H1 (cell line): Measurements from ENCODE around the gene NUDCD2. TPM values are rescaled to one million over a fixed set of nuclear protein-coding genes. Genes with fewer than 3 reads are reported as not detected.

ENCODE experiments used
- BACH1 ChIP-seq: IDR thresholded peaks from 2 replicates; pipeline ENCODE4 v1.6.1; 2012; ENCODE audit warnings: low read length, improper control_type of control experiment
- BRCA1 ChIP-seq: IDR thresholded peaks from 2 replicates; pipeline ENCODE4 v1.6.1; 2012; ENCODE audit warnings: low read depth, low read length, improper control_type of control experiment
- EZH2 ChIP-seq: fragments of 200-600 bp; sonication (generic); IDR thresholded peaks from 2 replicates; pipeline ENCODE4 v1.7.1; 2012; ENCODE audit warnings: low read depth, mild to moderate bottlenecking, moderate library complexity, low read length, inconsistent platforms; ENCODE audit not compliant: severe bottlenecking
- HDAC2 ChIP-seq, 2 experiments: fragments of 300-600 bp in 1 of 2; sonication (generic) in 1 of 2; IDR thresholded peaks; 2 replicates each; pipeline ENCODE4 v1.6.1; 2011 to 2012; ENCODE audit warnings: low read depth in 2 of 2, low read length in 2 of 2, mild to moderate bottlenecking in 2 of 2, moderate library complexity in 2 of 2, borderline replicate concordance in 1 of 2, inconsistent platforms in 1 of 2
- HDAC6 ChIP-seq: IDR thresholded peaks from one replicate; pipeline ENCODE4 v1.7.1; 2012; ENCODE audit warnings: low read depth, mild to moderate bottlenecking, inconsistent platforms, low read length, moderate library complexity
- JUN ChIP-seq: IDR thresholded peaks from 2 replicates; pipeline ENCODE4 v1.6.1; 2011; ENCODE audit warnings: low read depth, mild to moderate bottlenecking, improper control_type of control experiment, low read length
- KDM1A ChIP-seq: fragments of 200-600, 300-600 bp; sonication (generic); IDR thresholded peaks from 2 replicates; pipeline ENCODE4 v1.7.1; 2016; ENCODE audit warnings: mild to moderate bottlenecking, low read length, borderline replicate concordance
- NANOG ChIP-seq: IDR thresholded peaks from 2 replicates; pipeline ENCODE4 v1.6.1; 2011; ENCODE audit warnings: low read length, low read depth, mild to moderate bottlenecking, inconsistent platforms; ENCODE audit not compliant: insufficient read depth, poor library complexity, severe bottlenecking
- NRF1 ChIP-seq: IDR thresholded peaks from 2 replicates; pipeline ENCODE4 v1.6.1; 2011; ENCODE audit warnings: mild to moderate bottlenecking, low read depth, low read length, improper control_type of control experiment
- POLR2A ChIP-seq, 2 experiments: IDR thresholded peaks; 1 replicate in 1 of 2; 2 replicates in 1 of 2; pipeline ENCODE4 v1.6.1; 2011; ENCODE audit warnings: low read depth in 2 of 2, low read length in 2 of 2, mild to moderate bottlenecking in 2 of 2; ENCODE audit errors: control extremely low read depth in 1 of 2
- POLR2AphosphoS5 ChIP-seq: IDR thresholded peaks from 2 replicates; pipeline ENCODE4 v1.6.1; 2011; ENCODE audit warnings: low read depth, low read length
- RAD21 ChIP-seq, 2 experiments: IDR thresholded peaks in 1 of 2; conservative IDR thresholded peaks in 1 of 2; 2 replicates each; pipeline ENCODE4 v1.6.1; 2011; ENCODE audit warnings: low read depth in 2 of 2, low read length in 2 of 2, improper control_type of control experiment in 1 of 2, inconsistent platforms in 1 of 2, mild to moderate bottlenecking in 1 of 2, moderate library complexity in 1 of 2
- RBBP5 ChIP-seq: IDR thresholded peaks from 2 replicates; pipeline ENCODE4 v1.7.1; 2012; ENCODE audit warnings: low read depth, mild to moderate bottlenecking, inconsistent platforms, low read length, moderate library complexity, borderline replicate concordance
- RXRA ChIP-seq: IDR thresholded peaks from 2 replicates; pipeline ENCODE4 v1.6.1; 2011; ENCODE audit warnings: low read depth, mild to moderate bottlenecking, low read length, moderate library complexity; ENCODE audit not compliant: insufficient read depth
- SAP30 ChIP-seq: fragments of 300-600 bp; sonication (generic); IDR thresholded peaks from 2 replicates; pipeline ENCODE4 v1.7.1; 2012; ENCODE audit warnings: low read length, moderate library complexity, mild to moderate bottlenecking, inconsistent platforms; ENCODE audit not compliant: insufficient read depth, insufficient replicate concordance
- SIRT6 ChIP-seq: IDR thresholded peaks from one replicate; pipeline ENCODE4 v1.7.1; 2012; ENCODE audit warnings: low read length, inconsistent platforms
- SIX5 ChIP-seq: IDR thresholded peaks from 2 replicates; pipeline ENCODE4 v1.6.1; 2011; ENCODE audit warnings: mild to moderate bottlenecking, low read depth, low read length
- SRF ChIP-seq: IDR thresholded peaks from 2 replicates; pipeline ENCODE4 v1.6.1; 2011; ENCODE audit warnings: mild to moderate bottlenecking, low read depth, low read length, moderate library complexity
- TAF7 ChIP-seq: optimal IDR thresholded peaks from 2 replicates; pipeline ENCODE3; 2011; ENCODE audit warnings: low read depth, mild to moderate bottlenecking, inconsistent platforms, low read length, moderate library complexity, borderline replicate concordance
- TCF12 ChIP-seq: IDR thresholded peaks from 2 replicates; pipeline ENCODE4 v1.6.1; 2011; ENCODE audit warnings: low read depth, mild to moderate bottlenecking, low read length
- TEAD4 ChIP-seq: IDR thresholded peaks from 2 replicates; pipeline ENCODE4 v1.6.1; 2012; ENCODE audit warnings: low read depth, low read length, inconsistent platforms, mixed read lengths
- USF2 ChIP-seq: IDR thresholded peaks from 2 replicates; pipeline ENCODE4 v1.6.1; 2011; ENCODE audit warnings: low read length, improper control_type of control experiment
- polyA plus RNA-seq, 7 experiments: library from polyadenylated mRNA; depleted of rRNA in 3 of 7; stranded (reverse) in 5 of 7; unstranded in 2 of 7; fragments of >200 nt in 5 of 7; fragments of 200-250 nt in 2 of 7; gene quantifications; 1 replicate in 5 of 7; 2 replicates in 1 of 7; 4 replicates in 1 of 7; pipeline versions ENCODE4 v1.2.1 to v1.2.3, GENCODE V29; 2011 to 2013; ENCODE audit warnings: missing spikeins in 2 of 7, mixed read lengths in 2 of 7
- total RNA-seq: library from RNA; stranded (reverse); fragmentation: NEBNext Ultra II Directional; extraction: Animal tissue kit (Norgen Biotek cat#: 25700); gene quantifications from 2 replicates; pipeline ENCODE4 v1.2.1, GENCODE V29; 2021

NUDCD2 gene
- total and polyA plus RNA-seq, 2 of the 8 experiments (the other 6 are each of a cell fraction or from before 2014, with no cell fraction given), result 12.2 to 59.5 TPM

GRCh38 chr5:163437309-163438182, 22.4 kb downstream of the NUDCD2 start, which contains the start of gene CCNG1 (continued):
- no peak for TF ChIP-seq RAD21 (IDR thresholded peaks at IDR 0.05 in 1 of 2, conservative IDR thresholded peaks at IDR 0.05 in 1 of 2; ENCODE audit: low read depth in 2 of 2, low read length in 2 of 2)
- TF ChIP-seq BACH1, result peak; percentile 52; the same call in 1 of the 2 replicates
- TF ChIP-seq TEAD4, result 0 out of 2 replicates have a peak, but pooled peaks have one; percentile 3
- no peak for TF ChIP-seq EZH2
- TF ChIP-seq JUN, result no peak
- no peak for TF ChIP-seq KDM1A
- TF ChIP-seq USF2, result peak; percentile 76
- no peak for TF ChIP-seq RXRA
- peak; percentile 94 for TF ChIP-seq POLR2AphosphoS5
- TF ChIP-seq HDAC6, result no peak
- TF ChIP-seq NRF1, result no peak
- peak; percentile 87; the same call in 1 of the 2 replicates for TF ChIP-seq RBBP5
- peak; percentile 65 for TF ChIP-seq BRCA1
- TF ChIP-seq SIX5, result no peak
- no peak for TF ChIP-seq SRF
- TF ChIP-seq SIRT6, result no peak
- TF ChIP-seq POLR2A (IDR thresholded peaks at IDR 0.05; ENCODE audit: control extremely low read depth in 1 of 2, low read depth in 2 of 2, low read length in 2 of 2), result peak; percentile 94 to 99
- TF ChIP-seq TAF7, result peak; percentile 91
- peak; percentile 68 for TF ChIP-seq SAP30
- TF ChIP-seq TCF12, result no peak
- no peak for TF ChIP-seq NANOG
- TF ChIP-seq HDAC2 (IDR thresholded peaks at IDR 0.05; ENCODE audit: borderline replicate concordance in 1 of 2, low read depth in 2 of 2, low read length in 2 of 2), result peak; percentile 26 to 88; a peak in 2 of 4 replicates
